Fibroblast of peridontal ligament (primary cell): ENCODE data around the gene SAC3D1.
"Not testable (repeated sequence)": the region's sequence is repeated elsewhere in the genome, so short reads cannot be mapped to it uniquely, and the experiment has no call there.

Experiments
- DNase-seq: peaks from one replicate; pipeline ENCODE4 v3.0.0-alpha.2; 2010; ENCODE audit errors: extremely low read depth

SAC3D1 gene

GRCh38 chr11:65040847-65041622 is at the start of gene SAC3D1:
Gene SAC3D1 (plus strand): TSS chr11:65041210. CDS start chr11:65041293, 83 bp downstream.
- peak; percentile 88 for DNase-seq

DNA sequence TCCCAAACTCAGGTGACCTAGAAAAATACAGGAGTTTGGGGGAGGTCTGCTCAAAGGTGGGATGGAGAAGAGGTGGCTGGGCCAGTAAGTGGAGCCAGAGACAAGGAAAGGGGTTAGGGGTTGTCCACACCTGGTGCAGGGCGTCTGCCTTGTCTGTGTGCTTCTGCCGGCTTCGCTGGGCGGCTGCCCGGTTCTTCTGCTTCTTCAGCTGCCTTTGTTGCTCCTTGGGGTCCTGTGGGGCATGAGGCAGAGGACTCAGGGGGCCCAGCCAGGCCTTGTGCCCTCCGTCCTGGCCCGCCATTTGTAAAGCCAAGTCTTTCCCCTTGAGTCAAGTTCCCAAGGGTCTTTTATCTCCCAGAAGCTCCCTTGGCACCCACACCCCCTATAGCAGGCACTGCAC is 46.7 kb upstream of the SAC3D1 start:
- DNase-seq: no peak

DNA sequence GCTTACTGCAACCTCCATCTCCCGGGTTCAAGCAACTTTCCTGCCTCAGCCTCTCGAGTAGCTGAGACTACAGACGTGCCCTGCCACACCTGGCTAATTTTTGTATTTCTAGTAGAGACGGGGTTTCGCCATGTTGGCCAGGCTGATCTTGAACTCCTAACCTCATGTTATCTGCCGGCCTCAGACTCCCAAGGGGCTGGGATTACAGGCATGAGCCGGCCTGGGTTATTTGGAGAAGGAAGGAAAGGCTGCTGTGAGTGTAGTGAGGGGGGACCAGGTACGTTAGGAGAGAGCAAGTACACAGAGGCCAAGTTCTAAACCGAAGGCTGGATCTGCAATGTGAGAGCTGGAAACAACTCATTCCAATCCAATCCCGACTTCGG is 44.7 kb upstream of the SAC3D1 start:
- no peak for DNase-seq

DNA sequence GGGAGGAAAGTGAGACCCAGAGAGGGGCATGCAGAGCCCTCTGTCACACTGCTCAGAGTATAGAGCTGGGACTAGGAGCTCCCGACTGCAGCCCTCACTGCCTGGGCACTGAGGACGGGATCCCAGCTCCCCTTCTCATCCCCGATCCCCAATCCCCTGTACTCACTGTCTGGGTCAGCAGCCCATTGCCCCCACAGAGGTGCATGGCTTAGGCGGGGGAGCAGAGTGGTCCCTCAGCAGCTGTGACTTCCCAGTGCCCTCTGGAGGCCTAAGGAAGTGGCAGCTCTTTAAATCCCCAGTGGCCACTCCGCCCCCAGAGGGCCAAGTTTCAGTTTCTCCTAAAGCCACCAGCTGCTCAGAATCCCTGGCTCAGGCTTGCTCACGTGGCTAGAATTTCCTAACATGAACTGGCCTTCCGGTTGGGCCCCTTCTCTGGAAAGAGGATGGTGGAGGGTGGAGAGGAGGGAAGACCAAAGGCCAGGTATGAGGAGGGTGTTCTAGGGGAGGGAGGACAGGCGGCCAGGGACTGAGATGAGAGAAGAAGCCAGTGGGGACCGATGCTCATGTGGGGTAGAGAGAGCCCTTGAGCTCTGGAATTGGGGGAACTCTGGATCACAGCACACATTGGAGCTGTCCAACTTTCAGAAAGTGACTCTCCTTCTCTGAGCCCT is 44.2 kb upstream of the SAC3D1 start, which contains the start of gene BATF2:
TSS of gene BATF2 (minus strand) at position 262 of the 671 bp plus-strand sequence. CDS start at position 205, 57 bp downstream.
- DNase-seq: peak; percentile 49

GRCh38 chr11:64998141-64998540 is 42.9 kb upstream of the SAC3D1 start:
- no peak for DNase-seq

DNA sequence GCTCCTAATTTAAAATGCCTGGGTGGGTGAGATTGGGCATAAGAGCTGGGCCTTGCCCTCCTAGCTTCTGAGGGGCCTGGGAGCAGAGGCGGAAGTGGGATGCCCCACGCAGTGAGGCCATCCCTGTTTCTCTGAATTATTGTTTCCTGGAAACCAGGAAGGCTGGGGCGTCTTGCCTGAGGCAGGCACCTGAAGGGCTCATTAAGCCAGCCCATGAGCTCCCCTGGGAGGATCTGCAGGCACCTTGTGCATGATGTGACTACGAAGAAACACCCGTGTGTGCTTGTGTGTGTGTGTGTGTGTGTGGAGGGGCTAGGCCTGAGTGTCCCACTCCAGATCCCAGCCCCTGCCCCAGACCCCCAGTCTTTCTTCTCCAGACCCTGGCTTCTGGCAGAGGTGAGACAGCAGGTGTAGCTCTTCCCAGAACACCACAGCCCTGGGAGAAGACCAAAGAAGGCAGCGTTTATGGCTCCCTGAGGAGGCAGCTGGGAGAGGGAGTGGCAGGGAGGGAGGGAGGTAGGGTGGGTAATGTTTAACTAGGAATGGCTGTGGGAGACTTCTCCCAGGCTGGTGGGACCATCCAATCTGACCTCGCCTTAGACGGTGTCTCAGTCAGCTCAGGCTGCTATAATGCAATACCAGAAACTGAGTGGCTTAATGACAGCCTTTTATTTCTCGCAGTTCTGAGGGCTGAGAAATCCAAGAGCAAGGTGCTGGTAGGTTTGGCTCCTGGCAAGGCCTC is 42.1 kb upstream of the SAC3D1 start:
- DNase-seq: no peak

GRCh38 chr11:64999478-64999877 is 41.5 kb upstream of the SAC3D1 start:
- DNase-seq: no peak

DNA sequence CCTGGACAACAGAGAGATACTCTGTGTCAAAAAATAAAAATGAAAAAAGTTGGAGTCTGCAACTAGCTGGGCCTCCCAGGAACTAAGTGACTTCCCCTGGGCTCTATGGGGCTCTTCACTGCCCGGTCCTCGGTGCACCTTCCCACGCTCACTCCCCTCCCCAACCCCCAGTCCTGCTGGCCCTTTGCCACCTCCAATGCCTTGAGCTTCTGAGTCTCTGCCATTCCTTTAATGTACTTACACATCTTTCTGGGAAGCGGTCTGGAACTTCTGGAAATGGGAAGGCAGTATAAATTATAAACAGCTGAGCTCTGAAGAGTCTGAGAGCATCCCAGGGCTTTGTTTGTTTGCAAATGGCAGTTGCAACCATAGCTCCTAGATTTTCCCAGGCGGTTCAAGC is 38.3 kb upstream of the SAC3D1 start:
- DNase-seq: peak; percentile 17

DNA sequence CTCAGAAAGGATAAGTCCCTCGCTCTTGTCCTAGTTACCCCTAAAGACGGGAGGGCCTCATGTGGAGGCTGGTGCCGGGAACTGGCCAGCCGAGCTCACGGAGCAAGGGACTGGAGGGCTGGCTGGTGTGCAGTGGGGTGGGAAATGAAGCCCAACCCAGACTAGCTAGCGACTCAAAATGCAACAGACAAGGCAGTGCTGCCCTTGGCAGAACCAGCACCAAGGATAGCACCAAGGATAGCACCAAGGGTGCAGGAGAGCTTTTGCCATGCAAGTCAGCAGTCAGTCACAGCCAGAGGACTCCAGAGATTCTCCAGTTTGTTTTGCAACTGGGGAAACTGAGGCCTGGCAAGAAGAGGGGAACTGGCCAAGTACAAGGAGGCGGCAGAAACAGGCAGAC is 37.7 kb upstream of the SAC3D1 start:
- DNase-seq: peak; percentile 50

DNA sequence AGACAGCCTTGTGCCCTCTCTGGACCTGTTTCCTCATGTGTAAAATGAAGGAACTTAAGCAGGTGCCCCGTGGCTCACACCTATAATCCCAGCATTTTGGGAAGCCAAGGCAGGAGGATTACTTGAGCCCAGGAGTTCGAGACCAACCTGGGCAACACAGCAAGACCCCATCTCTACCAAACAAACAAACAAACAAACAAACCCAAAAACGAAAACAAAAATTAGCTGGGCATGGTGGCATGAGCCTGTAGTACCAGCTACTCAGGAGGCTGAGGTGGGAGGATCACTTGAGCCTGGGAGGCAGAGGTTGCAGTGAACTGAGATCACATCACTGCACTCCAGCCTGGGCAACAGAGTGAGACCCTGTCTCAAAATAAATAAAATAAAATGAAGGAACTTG is 37.0 kb upstream of the SAC3D1 start:
- not testable (repeated sequence) for DNase-seq

GRCh38 chr11:65008016-65008415 is 33.0 kb upstream of the SAC3D1 start:
- DNase-seq: peak; percentile 35

GRCh38 chr11:65008873-65009272 is 32.1 kb upstream of the SAC3D1 start:
- DNase-seq: no peak

DNA sequence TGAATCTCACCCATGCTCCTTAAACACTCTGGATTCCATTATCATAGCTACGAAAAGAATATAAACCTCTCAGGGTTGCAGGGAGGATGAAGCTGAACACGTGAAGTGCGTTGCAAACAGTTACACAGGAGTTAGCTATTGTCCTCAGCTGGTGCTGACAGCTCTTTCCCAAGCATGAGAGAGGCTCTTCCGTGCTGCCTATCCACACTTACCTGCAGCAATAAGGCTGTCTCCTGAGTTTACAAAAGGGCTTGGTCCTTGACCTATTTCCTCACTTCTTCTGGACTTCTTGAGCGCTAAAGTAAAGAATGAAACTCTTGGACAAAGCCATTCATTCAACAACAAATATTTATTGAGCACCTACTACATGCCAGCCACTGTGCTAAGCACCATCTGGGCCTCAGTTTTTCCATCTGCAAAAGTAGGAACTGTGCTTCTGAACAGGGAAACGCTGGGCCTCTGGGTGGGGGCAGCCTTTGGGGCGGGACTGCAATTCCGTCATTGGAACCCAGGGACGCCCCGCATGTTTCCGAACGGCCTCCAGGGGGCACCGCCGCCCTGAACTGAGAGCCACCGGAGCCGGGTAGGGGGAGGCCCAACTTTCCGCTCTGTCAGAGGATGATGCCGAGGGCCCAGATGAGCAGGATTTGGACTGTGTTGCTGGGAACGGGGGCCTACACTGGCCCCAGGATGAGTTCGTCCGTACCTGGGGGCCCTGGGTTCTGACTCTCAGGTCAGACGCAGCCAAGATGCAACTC is 27.7 kb upstream of the SAC3D1 start:
- DNase-seq: peak; percentile 83

- peak; percentile 84 for DNase-seq
Measured at GRCh38 chr11:65013888-65014725, 26.9 kb upstream of the SAC3D1 start, which contains the start of gene ARL2. Gene ARL2 (plus strand): TSS chr11:65014160. CDS start chr11:65014208, 48 bp downstream.

- no peak for DNase-seq
Measured at GRCh38 chr11:65014726-65015227, 26.2 kb upstream of the SAC3D1 start.

DNA sequence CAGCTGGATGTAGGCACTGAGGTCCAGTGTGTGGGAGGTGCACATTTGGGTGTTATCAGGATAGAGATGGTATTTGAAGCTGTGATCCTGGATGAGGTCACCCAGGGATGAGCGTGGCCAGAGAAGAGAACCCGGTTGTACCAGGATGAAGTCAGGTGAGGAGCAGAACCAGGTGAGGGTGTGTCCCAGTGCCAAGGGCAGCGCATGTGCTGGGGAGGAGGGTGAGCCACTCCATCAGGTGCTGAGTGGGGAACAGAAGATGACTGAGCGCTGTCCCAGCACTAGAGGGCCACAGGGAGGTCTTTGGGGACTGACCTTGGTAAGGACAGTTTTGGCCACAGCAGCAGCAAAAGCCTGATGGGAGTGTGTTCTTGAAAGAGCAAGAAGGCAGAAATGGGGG is 24.3 kb upstream of the SAC3D1 start:
- no peak for DNase-seq

DNA sequence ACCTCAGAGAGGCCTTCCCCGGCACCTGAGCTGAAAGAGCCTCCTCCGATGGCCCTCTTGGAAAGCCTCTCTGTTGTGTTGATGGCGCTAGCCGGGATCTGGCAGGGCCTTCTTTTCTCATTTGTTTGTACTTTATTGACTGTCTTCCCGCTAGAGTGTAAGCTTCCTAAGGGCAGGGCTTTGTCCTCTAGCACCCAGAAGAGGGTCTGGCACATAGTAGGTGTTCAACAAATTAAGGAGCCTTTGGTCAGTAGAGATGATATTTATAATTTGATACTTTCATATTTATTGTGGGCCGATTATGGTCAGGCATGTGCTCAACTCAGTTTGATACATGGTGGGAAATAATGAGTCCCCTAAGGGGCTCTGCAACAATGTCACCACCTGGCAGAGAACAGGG is 23.1 kb upstream of the SAC3D1 start:
- DNase-seq: no peak

- no peak for DNase-seq
Measured at GRCh38 chr11:65019824-65020223, 21.2 kb upstream of the SAC3D1 start.

DNA sequence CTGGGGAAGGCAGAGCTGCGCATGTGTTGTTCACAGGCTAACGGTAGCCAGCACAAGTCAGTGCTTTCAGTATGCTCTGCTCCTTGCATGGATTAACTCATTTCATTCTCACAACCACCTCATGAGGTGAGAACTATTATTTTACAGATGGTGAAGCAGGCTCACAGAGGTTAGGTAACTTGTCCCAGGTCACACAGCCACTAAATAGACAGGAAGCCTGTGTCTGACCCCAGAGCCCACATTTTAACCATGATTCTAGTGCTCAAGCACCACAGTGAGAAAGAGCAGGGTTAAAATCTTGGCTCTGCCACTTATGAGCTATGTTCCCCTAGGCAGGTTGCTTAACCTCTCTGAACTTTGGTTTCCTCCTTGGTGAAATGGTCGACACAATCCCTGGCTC is 20.0 kb upstream of the SAC3D1 start:
- DNase-seq: no peak

GRCh38 chr11:65021509-65021908 is 19.5 kb upstream of the SAC3D1 start:
- DNase-seq: no peak

DNA sequence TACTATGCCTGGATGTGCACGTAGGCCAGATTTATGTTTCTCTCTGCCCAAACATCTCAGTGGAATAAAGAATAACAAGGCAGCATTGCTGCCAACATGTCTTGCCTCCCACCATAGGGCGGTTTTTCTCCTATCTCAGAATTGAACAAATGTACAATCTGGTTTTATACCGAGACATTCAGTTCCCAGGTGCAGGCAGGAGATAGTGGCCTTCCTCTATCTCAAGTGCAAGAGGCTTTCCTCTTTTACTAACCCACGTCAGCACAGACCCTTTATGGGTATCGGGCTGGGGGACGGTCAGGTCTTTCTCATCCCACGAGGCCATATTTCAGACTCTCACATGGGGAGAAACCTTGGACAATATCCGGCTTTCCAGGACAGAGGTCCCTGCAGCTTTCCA is 17.5 kb upstream of the SAC3D1 start:
- not testable (repeated sequence) for DNase-seq
